OCI-LY1 (cell line): ENCODE results near the gene PCDHGA10.

ENCODE experiments used
- H2AFZ ChIP-seq: fragments of 200-600 bp; sonication (generic), shearing (Covaris generic); 2 replicates; pipeline ENCODE4 v1.6.0; 2014; ENCODE audit warnings: antibody characterized with exemption, mild to moderate bottlenecking, low read length
- H3F3A ChIP-seq: fragments of 200-600 bp; sonication (generic), shearing (Covaris generic); 2 replicates; pipeline ENCODE4 v1.6.0; 2014; ENCODE audit warnings: mild to moderate bottlenecking, antibody characterized with exemption, low read length, moderate library complexity; ENCODE audit not compliant: insufficient read depth
- H3K27ac ChIP-seq: fragments of 200-600 bp; sonication (generic); 2 replicates; pipeline ENCODE4 v1.5.1; 2014; ENCODE audit warnings: low read length, mixed run types, mild to moderate bottlenecking, low read depth; ENCODE audit not compliant: poor library complexity, severe bottlenecking
- H3K27me3 ChIP-seq: fragments of 200-600 bp; sonication (generic); 2 replicates; pipeline ENCODE4 v1.6.0; 2014; ENCODE audit warnings: antibody characterized with exemption, mild to moderate bottlenecking, low read length, moderate library complexity; ENCODE audit not compliant: insufficient read depth
- H3K36me3 ChIP-seq: fragments of 200-600 bp; sonication (generic); 2 replicates; pipeline ENCODE4 v1.6.1; 2014; ENCODE audit warnings: mild to moderate bottlenecking, antibody characterized with exemption, low read length, moderate library complexity, mixed read lengths; ENCODE audit not compliant: insufficient read depth
- H3K4me1 ChIP-seq: fragments of 200-600 bp; sonication (generic); 2 replicates; pipeline ENCODE4 v1.5.1; 2014; ENCODE audit warnings: mild to moderate bottlenecking, low read length, moderate library complexity; ENCODE audit not compliant: insufficient read depth, severe bottlenecking
- H3K4me2 ChIP-seq: fragments of 200-600 bp; sonication (generic), shearing (Covaris generic); 2 replicates; pipeline ENCODE4 v1.6.1; 2014; ENCODE audit warnings: low read length
- H3K4me3 ChIP-seq: fragments of 200-600 bp; sonication (generic); 2 replicates; pipeline ENCODE4 v1.5.1; 2014; ENCODE audit warnings: low read length, low read depth, mild to moderate bottlenecking, mixed read lengths; ENCODE audit not compliant: poor library complexity, severe bottlenecking
- H3K79me2 ChIP-seq: fragments of 200-600 bp; shearing (Covaris generic); 2 replicates; pipeline ENCODE4 v1.6.1; 2016; ENCODE audit warnings: mixed run types, low read length, mixed read lengths; ENCODE audit not compliant: insufficient read depth
- H3K9ac ChIP-seq: fragments of 200-600 bp; sonication (generic), shearing (Covaris generic); 2 replicates; pipeline ENCODE4 v1.6.1; 2014; ENCODE audit warnings: mild to moderate bottlenecking, low read length, mixed read lengths
- H3K9me2 ChIP-seq: fragments of 200-600 bp; sonication (generic), shearing (Covaris generic); 2 replicates; pipeline ENCODE4 v1.6.1; 2014; ENCODE audit warnings: low read depth, mild to moderate bottlenecking, low read length, mixed read lengths
- H3K9me3 ChIP-seq: fragments of 200-600 bp; shearing (Covaris generic); 2 replicates; pipeline ENCODE4 v1.6.1; 2014; ENCODE audit warnings: low read length, mixed read lengths
- H4K20me1 ChIP-seq: fragments of 200-600 bp; sonication (generic), shearing (Covaris generic); 2 replicates; pipeline ENCODE4 v1.6.0; 2016; ENCODE audit warnings: mild to moderate bottlenecking, low read length; ENCODE audit not compliant: insufficient read depth
- CTCF ChIP-seq: fragments of 200-600 bp; sonication (generic), shearing (Covaris generic); IDR thresholded peaks from 2 replicates; pipeline ENCODE4 v1.5.1; 2017; ENCODE audit warnings: mild to moderate bottlenecking, antibody characterized with exemption, low read length, moderate library complexity, mixed read lengths
- EZH2 ChIP-seq: fragments of 200-600 bp; sonication (generic), shearing (Covaris generic); IDR thresholded peaks from 2 replicates; pipeline ENCODE4 v1.8.0; 2017; ENCODE audit warnings: borderline replicate concordance, mixed run types, mild to moderate bottlenecking, antibody characterized with exemption, low read length, moderate library complexity, mixed read lengths

PCDHGA10 gene

DNA sequence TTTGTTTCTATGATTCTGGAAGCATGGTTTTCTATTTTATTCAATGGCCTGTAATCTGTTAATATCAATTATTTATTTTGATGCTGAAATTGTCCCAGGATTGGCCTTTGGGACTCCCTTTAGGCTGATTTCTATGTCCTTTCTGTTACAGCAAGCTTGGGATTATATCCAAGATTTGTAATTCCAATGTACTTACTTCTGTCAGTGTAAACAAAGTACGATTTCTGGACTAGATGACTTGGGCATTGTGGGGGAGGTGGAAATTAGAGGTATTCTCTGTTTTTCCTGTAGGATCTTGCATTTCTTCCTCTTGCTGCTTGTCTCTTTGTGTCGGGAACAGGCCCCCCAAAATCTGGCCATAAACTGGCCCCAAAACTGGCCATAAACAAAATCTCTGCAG, 21.2 kb downstream of the PCDHGA10 start:
- peaks cover 6% of the 10 kb centered on the region for H3K4me1 ChIP-seq
- no peaks in the 10 kb centered on the region for H3K27me3 ChIP-seq
- H3K36me3 ChIP-seq: no peaks in the 10 kb centered on the region
- no peak overlapping the region for H3K4me3 ChIP-seq
- TF ChIP-seq CTCF (no peak), EZH2 (no peak)
- no peak overlapping the region for H3K9ac ChIP-seq
- H4K20me1 ChIP-seq: no peaks in the 10 kb centered on the region
- no peak overlapping the region for H3K4me2 ChIP-seq
- H2AFZ ChIP-seq: no peak overlapping the region
- H3K79me2 ChIP-seq: no peaks in the 10 kb centered on the region
- H3K9me3 ChIP-seq: peaks cover 8% of the 10 kb centered on the region; the same call in 1 of the 2 replicates
- no peaks in the 10 kb centered on the region for H3K9me2 ChIP-seq
- no peak overlapping the region for H3K27ac ChIP-seq
- no peaks in the 10 kb centered on the region for H3F3A ChIP-seq

DNA sequence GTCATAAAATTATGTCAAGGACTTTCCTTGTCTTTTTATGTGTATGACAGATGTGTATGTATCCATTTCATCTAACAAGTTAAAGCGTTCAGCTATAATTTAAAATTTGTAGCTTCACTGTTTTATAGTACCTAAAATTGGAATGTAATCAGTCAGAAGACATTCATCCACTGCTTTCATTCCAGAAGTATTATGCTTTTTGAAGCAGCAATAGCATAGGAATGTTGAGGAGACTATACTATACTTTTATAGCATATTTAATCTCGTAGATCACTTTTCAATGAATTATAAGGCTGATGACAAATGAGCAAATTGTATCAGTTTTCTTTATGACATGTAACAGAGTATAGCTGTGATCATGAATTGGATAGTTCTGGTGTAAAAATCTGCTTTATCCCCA, 24.4 kb downstream of the PCDHGA10 start:
- no peak overlapping the region for H3K9ac ChIP-seq
- no peak overlapping the region for H3K4me2 ChIP-seq
- H3K79me2 ChIP-seq: no peaks in the 10 kb centered on the region
- H3F3A ChIP-seq: no peaks in the 10 kb centered on the region
- peaks cover 8% of the 10 kb centered on the region; the same call in 1 of the 2 replicates for H3K9me3 ChIP-seq
- H3K4me1 ChIP-seq: no peaks in the 10 kb centered on the region
- H3K4me3 ChIP-seq: no peak overlapping the region
- no peak overlapping the region for H3K27ac ChIP-seq
- no peaks in the 10 kb centered on the region for H3K27me3 ChIP-seq
- H3K36me3 ChIP-seq: no peaks in the 10 kb centered on the region
- TF ChIP-seq CTCF (no peak), EZH2 (no peak)
- H3K9me2 ChIP-seq: no peaks in the 10 kb centered on the region
- no peaks in the 10 kb centered on the region for H4K20me1 ChIP-seq
- H2AFZ ChIP-seq: no peak overlapping the region

DNA sequence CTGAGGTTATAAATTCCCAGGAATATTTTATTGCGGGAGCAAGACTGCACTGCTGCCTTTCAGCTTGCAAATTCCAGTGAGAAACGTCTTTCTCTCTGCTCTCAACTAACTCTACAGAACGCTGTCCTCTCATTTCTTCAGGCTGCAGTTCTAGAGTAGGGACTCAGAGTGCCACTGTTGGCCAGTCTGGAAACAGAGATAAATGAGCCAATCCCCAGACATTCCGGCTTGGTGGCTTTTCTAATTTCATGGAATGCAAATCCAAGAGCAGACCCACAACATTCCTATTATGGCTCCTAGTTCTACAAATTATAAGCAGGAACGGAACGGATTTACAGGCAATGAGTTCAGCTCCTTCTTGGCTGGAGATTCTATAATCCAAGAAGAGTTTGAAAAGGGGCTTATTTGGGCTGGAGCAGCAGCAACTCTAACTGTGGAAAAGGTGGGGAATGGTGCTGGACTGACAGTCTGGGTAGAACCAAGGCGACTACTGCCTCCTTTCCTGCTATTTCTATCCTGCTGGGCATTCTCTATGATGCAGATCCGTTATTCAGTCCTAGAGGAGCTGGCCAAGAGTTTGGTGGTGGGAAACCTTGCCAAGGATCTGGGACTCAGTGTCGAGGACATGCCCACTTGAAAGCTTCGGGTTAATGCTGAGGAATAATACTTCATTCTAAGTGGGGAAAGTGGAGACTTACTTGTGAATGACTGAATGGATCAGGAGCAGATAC, 26.8 kb downstream of the PCDHGA10 start:
- no peaks in the 10 kb centered on the region for H3K4me1 ChIP-seq
- no peak overlapping the region for H2AFZ ChIP-seq
- H3F3A ChIP-seq: no peaks in the 10 kb centered on the region
- TF ChIP-seq CTCF: no peak
- no peak for TF ChIP-seq EZH2
- H3K27me3 ChIP-seq: no peaks in the 10 kb centered on the region
- no peaks in the 10 kb centered on the region for H3K9me2 ChIP-seq
- H3K4me3 ChIP-seq: no peak overlapping the region
- H3K4me2 ChIP-seq: no peak overlapping the region
- no peaks in the 10 kb centered on the region for H4K20me1 ChIP-seq
- H3K9me3 ChIP-seq: peaks cover 8% of the 10 kb centered on the region; the same call in 1 of the 2 replicates
- H3K79me2 ChIP-seq: no peaks in the 10 kb centered on the region
- H3K9ac ChIP-seq: no peak overlapping the region
- no peak overlapping the region for H3K27ac ChIP-seq
- H3K36me3 ChIP-seq: no peaks in the 10 kb centered on the region
